Panc1 (cell line): ENCODE measurements around the gene OXT. TPM values are rescaled to one million over a fixed set of nuclear protein-coding genes. Genes with fewer than 3 reads are reported as not detected.
A peak's percentile ranks its signal among the peaks of the same experiment; 100 is the strongest.

Experiments
- ATAC-seq: fragments of 200-7000 bp; cut with Tn5 transposase; 2 replicates; pipeline ENCODE4 v1.9.1; 2020; ENCODE audit warnings: mild to moderate bottlenecking, moderate library complexity
- Bru-seq: library from RNA; stranded (reverse); fragments of 400-500 nt; gene quantifications from one replicate; lab custom pipeline; 2021; lab: Mats Ljungman, UMichigan
- BruChase-seq, 2 experiments: library from RNA; stranded (reverse); fragments of 400-500 nt; gene quantifications; one replicate each; lab custom pipeline; 2021; lab: Mats Ljungman, UMichigan
- BruUV-seq: library from RNA; stranded (reverse); fragments of 400-500 nt; replicated peaks from 2 replicates; lab custom pipeline; 2021; lab: Mats Ljungman, UMichigan
- CTCF ChIA-PET: fragments of 300-600 bp; sonication (Branson Sonifier 250); formaldehyde crosslinking; loops from one replicate; lab custom pipeline; 2022; ENCODE audit warnings: antibody characterized with exemption; lab: Charles Lee
- POLR2A ChIA-PET: fragments of 300-600 bp; sonication (Branson Sonifier 250); formaldehyde crosslinking; loops from one replicate; lab custom pipeline; 2022; ENCODE audit warnings: antibody characterized with exemption; lab: Charles Lee
- DNase-seq: peaks from one replicate; pipeline ENCODE4 v3.0.0-alpha.2; 2010; ENCODE audit warnings: low read depth, low spot score
- H3K27ac ChIP-seq: 2 replicates; pipeline ENCODE4 v1.5.1; 2011; ENCODE audit warnings: mild to moderate bottlenecking, low read length, inconsistent platforms
- H3K27me3 ChIP-seq: fragments of 200-500 bp; sonication (Bioruptor generic); 2 replicates; pipeline ENCODE4 v1.6.0; 2014; ENCODE audit warnings: low read length, inconsistent platforms; ENCODE audit not compliant: control insufficient read depth, insufficient read depth
- H3K36me3 ChIP-seq: fragments of 200-500 bp; sonication (Bioruptor generic); 2 replicates; pipeline ENCODE4 v1.5.1; 2014; ENCODE audit warnings: inconsistent platforms, mild to moderate bottlenecking, low read length, moderate library complexity; ENCODE audit not compliant: control insufficient read depth, insufficient read depth
- H3K4me1 ChIP-seq: 2 replicates; pipeline ENCODE4 v1.5.1; 2011; ENCODE audit warnings: inconsistent platforms, mild to moderate bottlenecking, low read length, moderate library complexity; ENCODE audit not compliant: control insufficient read depth, insufficient read depth
- H3K4me3 ChIP-seq, 2 experiments: 2 replicates each; pipeline ENCODE4 v1.5.1; 2011 to 2012; ENCODE audit warnings: low read depth in 2 of 2, low read length in 2 of 2, mild to moderate bottlenecking in 2 of 2, inconsistent platforms in 1 of 2, moderate library complexity in 1 of 2
- H3K9me3 ChIP-seq: fragments of 200-500 bp; sonication (Bioruptor generic); 2 replicates; pipeline ENCODE4 v1.5.1; 2014; ENCODE audit warnings: low read depth, mild to moderate bottlenecking, inconsistent platforms, low read length, moderate library complexity; ENCODE audit not compliant: control insufficient read depth, insufficient read depth
- POLR2AphosphoS5 ChIP-seq: IDR thresholded peaks from 2 replicates; pipeline ENCODE4 v1.6.1; 2012; ENCODE audit warnings: mild to moderate bottlenecking, low read depth, low read length, moderate library complexity
- REST ChIP-seq, 2 experiments: IDR thresholded peaks; 2 replicates each; pipeline ENCODE4 v1.6.1; 2011 to 2012; ENCODE audit warnings: low read depth in 2 of 2, control low read depth in 1 of 2, low read length in 1 of 2, mild to moderate bottlenecking in 1 of 2, moderate library complexity in 1 of 2; ENCODE audit not compliant: insufficient read depth in 1 of 2
- SIN3A ChIP-seq: IDR thresholded peaks from 2 replicates; pipeline ENCODE4 v1.6.1; 2012; ENCODE audit warnings: low read depth, mild to moderate bottlenecking, low read length, moderate library complexity, borderline replicate concordance; ENCODE audit not compliant: insufficient read depth
- TCF7L2 ChIP-seq: IDR thresholded peaks from 2 replicates; pipeline ENCODE4 v1.6.1; 2011; ENCODE audit warnings: mild to moderate bottlenecking, low read depth, low read length, inconsistent platforms
- in situ Hi-C: cut with HindIII; loops from 2 replicates; pipeline ENCODE4 v1.10.0; 2016; ENCODE audit warnings: low sequenced_read_pairs, low pct_unique_long_range_greater_than_20kb
- intact Hi-C: fragments of 100-400 bp; cut with micrococcal nuclease; formaldehyde crosslinking; loops from one replicate; pipeline ENCODE4 v1.10.0; 2022; ENCODE audit not compliant: unreplicated experiment
- long read RNA-seq: library from polyadenylated mRNA; unstranded; transcript quantifications from one replicate; pipeline ENCODE4 v2.0.0, GENCODE V29; 2021; ENCODE audit not compliant: unreplicated experiment
- polyA plus RNA-seq: library from polyadenylated mRNA; unstranded; fragments of >200 nt; gene quantifications from one replicate; pipeline ENCODE4 v1.2.1, GENCODE V29; 2012; ENCODE audit warnings: missing spikeins; ENCODE audit not compliant: insufficient read length
- total RNA-seq: library from RNA; stranded (reverse); gene quantifications from one replicate; pipeline ENCODE4 v1.2.1, GENCODE V29; 2021; ENCODE audit not compliant: unreplicated experiment
- TF ChIP-seq, protein P1 (sequence below): fragments of 450-650 bp; IDR thresholded peaks from 2 replicates; pipeline ENCODE4 v1.5.1; 2017; ENCODE audit warnings: mild to moderate bottlenecking

OXT gene
- total RNA-seq (not detected), Bru-seq, nascent RNA (not detected), BruChase-seq, experiment 1, labeled RNA remaining after a 2-hour chase (not detected), BruChase-seq, experiment 2, labeled RNA remaining after a 6-hour chase (percentile 34 among the genes with signal in this experiment)
- polyA plus RNA-seq: 0.45 TPM
- long read RNA-seq, partial matches to known transcripts: 1 of 1 reads
- long read RNA-seq, other reads (novel, unspliced or antisense): 0 of 1 reads

- TF ChIP-seq TCF7L2: no peak
- no peak for TF ChIP-seq SIN3A
- TF ChIP-seq REST (IDR thresholded peaks at IDR 0.05; ENCODE audit: insufficient read depth in 1 of 2, low read depth in 2 of 2, low read length in 1 of 2): no peak
- no peak for TF ChIP-seq POLR2AphosphoS5
- TF ChIP-seq, protein P1, sequence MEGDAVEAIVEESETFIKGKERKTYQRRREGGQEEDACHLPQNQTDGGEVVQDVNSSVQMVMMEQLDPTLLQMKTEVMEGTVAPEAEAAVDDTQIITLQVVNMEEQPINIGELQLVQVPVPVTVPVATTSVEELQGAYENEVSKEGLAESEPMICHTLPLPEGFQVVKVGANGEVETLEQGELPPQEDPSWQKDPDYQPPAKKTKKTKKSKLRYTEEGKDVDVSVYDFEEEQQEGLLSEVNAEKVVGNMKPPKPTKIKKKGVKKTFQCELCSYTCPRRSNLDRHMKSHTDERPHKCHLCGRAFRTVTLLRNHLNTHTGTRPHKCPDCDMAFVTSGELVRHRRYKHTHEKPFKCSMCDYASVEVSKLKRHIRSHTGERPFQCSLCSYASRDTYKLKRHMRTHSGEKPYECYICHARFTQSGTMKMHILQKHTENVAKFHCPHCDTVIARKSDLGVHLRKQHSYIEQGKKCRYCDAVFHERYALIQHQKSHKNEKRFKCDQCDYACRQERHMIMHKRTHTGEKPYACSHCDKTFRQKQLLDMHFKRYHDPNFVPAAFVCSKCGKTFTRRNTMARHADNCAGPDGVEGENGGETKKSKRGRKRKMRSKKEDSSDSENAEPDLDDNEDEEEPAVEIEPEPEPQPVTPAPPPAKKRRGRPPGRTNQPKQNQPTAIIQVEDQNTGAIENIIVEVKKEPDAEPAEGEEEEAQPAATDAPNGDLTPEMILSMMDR: no peak
- no peak within 1 kb of the TSS for H3K27ac ChIP-seq
- H3K36me3 ChIP-seq: no peaks in the 10 kb centered on the region
- intact Hi-C loops (no loop called here), in situ Hi-C loops (no loop called here)
- no peaks in the 10 kb centered on the region for H3K27me3 ChIP-seq
- ChIA-PET POLR2A (no interaction called here), CTCF (no interaction called here)
- ATAC-seq (peak; percentile 18; the same call in 1 of the 2 replicates), DNase-seq (no peak)
- H3K4me1 ChIP-seq: 0 out of 2 replicates have a peak, but pooled peaks cover 3% of the 10 kb centered on the region
- H3K4me3 ChIP-seq: peak within 1 kb of the TSS; percentile 6 to 21; a peak in 3 of 4 replicates
- no TSS peak for BruUV-seq
- no peaks in the 10 kb centered on the region for H3K9me3 ChIP-seq
Measured at GRCh38 chr20:3071610-3072529, at the start of gene OXT. OXT (plus strand) TSS chr20:3071620; CDS start chr20:3071656, 36 bp downstream.

- DNase-seq (no peak), ATAC-seq (no peak)
- in situ Hi-C loops: no loop called here
- Histone ChIP-seq H3K4me3 (no peak overlapping the region), H3K4me1 (no peaks in the 10 kb centered on the region), H3K27me3 (no peaks in the 10 kb centered on the region), H3K9me3 (no peaks in the 10 kb centered on the region), H3K36me3 (peaks cover 11% of the 10 kb centered on the region; the same call in 1 of the 2 replicates), H3K27ac (no peak overlapping the region)
- POLR2A ChIA-PET: no interaction called here
- CTCF ChIA-PET: no interaction called here
- TF ChIP-seq, protein P1: no peak
- TF ChIP-seq TCF7L2 (no peak), SIN3A (no peak), REST (IDR thresholded peaks at IDR 0.05; ENCODE audit: insufficient read depth in 1 of 2, low read depth in 2 of 2, low read length in 1 of 2) (no peak)
- intact Hi-C loops: no loop called here
- BruUV-seq: no TSS peak
Measured at GRCh38 chr20:3021777-3022176, 49.6 kb upstream of the OXT start.
